ENCODE results near the gene MMEL1.

MMEL1 gene

DNA sequence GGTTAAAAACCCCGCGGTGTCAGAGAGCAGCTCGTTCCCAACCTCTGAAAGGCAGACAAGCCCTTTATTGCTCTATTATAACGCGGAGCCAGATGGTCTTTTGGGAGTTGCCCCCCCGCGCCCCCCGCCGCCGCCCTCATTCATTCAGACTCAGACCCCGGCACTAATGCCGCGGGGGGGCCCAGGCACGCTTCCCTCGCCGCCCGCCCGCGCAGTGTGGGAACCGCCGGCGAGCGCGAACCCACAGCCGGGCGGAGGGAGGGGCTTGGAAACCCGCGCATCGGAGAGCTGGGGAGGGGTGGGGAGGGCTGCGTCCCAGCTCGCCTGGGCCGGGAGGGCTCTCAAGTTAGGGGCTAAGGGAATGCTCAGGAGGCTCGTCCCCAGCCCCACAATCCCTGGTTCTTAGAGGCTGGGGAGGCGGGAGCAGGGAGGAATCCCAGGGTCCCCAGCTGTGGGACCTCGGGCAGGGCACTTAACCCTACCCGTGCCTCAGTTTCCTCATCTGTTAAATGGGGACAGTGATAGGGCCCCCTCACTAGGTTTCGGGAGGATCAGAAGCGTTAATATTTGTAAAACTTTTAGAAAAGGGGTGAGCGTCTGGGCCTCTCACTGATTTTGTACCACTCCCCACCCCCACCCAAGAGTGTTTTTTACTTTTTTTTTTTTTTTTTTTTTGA is 91.9 kb downstream of the MMEL1 start:
- no peak for DNase-seq

Measured in NCI-H2227 treated with DMSO at 0.1 percent for 48 hours (cell line).